Cardiac fibroblast (primary cell): ENCODE measurements around the gene LRRN2.
"Not testable (repeated sequence)": the region's sequence is repeated elsewhere in the genome, so short reads cannot be mapped to it uniquely, and the experiment has no call there.

ENCODE experiments used
- DNase-seq, 2 donors: peaks; one replicate each; pipeline versions ENCODE4 v3.0.0 to v3.0.0-alpha.2; 2010; ENCODE audit warnings: low read depth in 2 of 2
- H3K4me3 ChIP-seq, 2 donors: replicated peaks in 1 of 2; 1 replicate in 1 of 2; 2 replicates in 1 of 2; pipeline ENCODE4 v1.5.1; 2011; ENCODE audit warnings: low read depth in 2 of 2, low read length in 2 of 2, mild to moderate bottlenecking in 2 of 2, moderate library complexity in 1 of 2
- TF ChIP-seq, protein P1 (sequence below): IDR thresholded peaks from one replicate; pipeline ENCODE4 v1.5.1; 2011; ENCODE audit warnings: low read depth, mild to moderate bottlenecking, low read length, inconsistent platforms

The LRRN2 gene

DNA sequence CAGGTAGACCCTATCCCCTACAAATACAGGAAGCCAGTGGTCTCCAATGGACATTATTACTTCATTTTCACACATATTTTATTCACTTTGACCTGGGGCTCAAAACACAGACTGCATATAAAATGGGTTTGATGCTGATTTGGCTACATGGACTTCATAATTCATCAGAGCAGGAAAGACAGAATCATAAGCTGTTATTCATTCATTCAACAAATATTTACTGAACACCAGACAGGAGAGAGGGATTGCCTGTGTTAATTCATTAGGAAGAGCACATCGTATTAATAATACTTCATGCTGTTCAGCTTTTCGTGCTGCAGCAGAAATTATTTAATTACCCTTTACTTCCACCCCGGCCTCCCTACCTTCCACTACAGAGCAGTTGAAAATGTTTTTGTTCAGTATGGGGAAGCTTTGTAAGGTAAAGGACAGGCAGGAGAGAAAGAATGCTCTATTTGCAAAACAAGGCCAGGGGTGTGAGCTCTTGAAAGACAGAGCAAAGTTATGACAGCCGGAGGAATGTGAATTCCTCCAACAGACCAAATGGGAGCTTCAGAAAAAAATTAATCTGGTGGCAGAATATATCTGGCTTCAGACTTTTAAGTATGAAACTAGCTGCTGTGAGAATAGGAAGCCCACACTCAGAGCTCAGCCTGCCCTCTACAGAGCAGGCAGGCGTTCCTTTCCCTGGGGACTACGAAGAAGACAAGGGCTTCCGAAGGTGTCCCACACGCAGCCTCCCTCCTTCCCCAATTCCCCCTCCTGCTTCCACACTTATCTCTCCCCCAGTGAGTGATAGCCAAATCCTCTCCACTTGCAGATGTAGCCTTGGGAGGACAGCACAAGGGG lies 111.3 kb downstream of the LRRN2 start:
- DNase-seq: no peak
- TF ChIP-seq, protein P1, sequence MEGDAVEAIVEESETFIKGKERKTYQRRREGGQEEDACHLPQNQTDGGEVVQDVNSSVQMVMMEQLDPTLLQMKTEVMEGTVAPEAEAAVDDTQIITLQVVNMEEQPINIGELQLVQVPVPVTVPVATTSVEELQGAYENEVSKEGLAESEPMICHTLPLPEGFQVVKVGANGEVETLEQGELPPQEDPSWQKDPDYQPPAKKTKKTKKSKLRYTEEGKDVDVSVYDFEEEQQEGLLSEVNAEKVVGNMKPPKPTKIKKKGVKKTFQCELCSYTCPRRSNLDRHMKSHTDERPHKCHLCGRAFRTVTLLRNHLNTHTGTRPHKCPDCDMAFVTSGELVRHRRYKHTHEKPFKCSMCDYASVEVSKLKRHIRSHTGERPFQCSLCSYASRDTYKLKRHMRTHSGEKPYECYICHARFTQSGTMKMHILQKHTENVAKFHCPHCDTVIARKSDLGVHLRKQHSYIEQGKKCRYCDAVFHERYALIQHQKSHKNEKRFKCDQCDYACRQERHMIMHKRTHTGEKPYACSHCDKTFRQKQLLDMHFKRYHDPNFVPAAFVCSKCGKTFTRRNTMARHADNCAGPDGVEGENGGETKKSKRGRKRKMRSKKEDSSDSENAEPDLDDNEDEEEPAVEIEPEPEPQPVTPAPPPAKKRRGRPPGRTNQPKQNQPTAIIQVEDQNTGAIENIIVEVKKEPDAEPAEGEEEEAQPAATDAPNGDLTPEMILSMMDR: no peak
- H3K4me3 ChIP-seq: no peak overlapping the region

DNA sequence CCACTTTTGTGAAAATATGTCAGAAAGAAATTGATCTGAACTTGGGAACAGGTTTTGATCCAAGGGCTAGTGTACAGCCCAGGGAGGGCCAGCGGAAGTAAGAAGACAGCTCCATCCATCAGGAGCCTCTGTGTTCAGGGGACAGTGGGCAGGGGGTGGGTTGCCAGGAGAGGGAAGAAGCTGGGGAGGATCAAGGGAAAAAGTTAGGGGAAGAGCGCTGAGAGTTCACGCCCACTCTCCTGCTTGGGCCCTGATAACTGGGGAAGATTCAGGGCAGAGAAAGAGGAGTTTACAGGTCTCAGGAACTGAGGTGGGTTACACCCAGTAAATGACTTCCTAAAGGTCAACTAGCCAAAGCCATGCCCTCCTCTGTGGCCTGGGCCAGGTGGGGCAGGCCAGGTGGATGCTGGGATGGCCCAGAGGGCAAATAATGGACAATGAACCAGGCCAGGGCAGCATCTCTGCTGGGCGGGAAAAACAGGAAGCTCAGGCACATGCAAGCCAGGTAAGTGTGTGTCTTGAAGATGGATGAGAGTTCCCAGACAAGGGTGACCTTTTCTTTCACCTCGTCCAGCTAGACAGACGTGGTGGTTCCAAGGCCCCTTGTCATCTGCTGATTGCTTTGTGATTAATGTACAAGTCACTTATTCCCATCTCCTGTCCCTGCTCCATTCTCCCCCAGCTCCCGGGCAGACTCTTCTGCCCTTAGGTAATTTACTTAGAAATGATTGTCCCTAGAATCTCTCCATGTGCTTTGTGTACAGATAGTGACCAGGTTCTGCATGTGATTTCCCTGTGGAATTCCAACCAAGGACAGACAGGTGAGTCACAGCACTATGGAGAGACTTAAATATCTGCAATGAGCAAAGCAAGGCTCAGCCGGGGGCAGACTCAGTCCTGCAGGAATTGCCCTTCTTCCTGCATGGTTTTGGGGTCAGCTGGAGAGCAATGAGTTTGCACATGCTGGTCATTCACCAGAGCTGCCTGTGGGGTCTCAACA lies 112.3 kb downstream of the LRRN2 start:
- H3K4me3 ChIP-seq: no peak overlapping the region
- TF ChIP-seq, protein P1: no peak
- peak in 1 of 2 donors; percentile 32 for DNase-seq

DNA sequence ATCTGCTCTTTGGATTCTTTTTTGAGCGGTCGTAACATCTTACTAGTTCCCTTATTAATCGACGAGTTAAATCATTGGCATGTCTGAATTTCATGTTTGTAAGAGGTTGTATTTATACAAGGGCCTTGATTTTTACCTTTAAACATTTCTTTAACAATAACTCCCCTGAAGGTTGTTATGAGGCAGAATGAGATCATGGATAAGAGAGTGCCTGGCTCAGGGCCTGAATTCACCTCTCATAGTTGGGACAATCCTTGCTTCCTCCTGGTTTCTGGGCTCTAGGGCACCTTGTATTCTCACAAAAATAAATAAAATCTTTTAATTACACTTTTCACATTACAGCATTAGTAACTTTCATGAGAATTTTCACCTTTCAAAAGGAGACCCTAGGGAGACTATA lies 113.9 kb downstream of the LRRN2 start:
- DNase-seq: no peak
- TF ChIP-seq, protein P1: no peak

DNA sequence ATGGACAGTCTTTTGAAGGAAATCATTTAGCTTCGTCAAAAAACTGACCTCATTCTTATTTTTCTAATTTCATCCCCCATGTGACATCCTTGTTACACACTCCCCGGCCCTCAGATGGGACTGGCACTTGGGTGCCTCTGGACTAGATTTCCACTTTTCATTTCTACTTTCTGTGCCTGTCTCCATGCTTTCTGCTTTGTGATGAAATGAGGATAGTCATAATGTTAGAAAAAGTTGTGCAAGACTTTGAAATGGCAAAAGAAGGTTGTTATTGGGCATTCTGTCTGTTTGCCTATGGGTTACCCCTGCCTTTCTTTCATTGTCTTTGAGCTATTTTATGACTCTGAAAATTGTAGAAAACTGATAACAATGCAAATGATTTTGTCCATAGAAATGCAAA lies 114.4 kb downstream of the LRRN2 start:
- TF ChIP-seq, protein P1: no peak
- DNase-seq: no peak

More for the DNA sequence above, 113.9 kb downstream of the LRRN2 start:
- H3K4me3 ChIP-seq: no peak overlapping the region

DNA sequence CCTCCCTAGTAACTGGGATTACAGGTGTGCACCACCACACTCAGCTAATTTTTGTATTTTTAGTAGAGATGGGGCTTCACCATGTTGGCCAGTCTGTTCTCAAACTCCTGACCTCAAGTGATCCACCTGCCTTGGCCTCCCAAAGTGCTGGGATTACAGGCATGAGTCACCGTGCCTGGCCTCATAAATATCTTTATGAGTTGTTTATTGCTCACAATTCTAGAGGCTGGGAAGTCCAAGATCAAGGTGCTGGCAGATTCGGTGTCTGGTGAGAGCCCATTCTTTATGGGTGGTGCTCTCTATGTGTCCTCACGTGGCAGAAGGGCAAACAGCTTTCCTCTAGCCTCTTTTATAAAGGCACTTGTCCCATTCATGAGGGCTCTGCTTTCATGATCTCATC lies 115.5 kb downstream of the LRRN2 start:
- H3K4me3 ChIP-seq, DNase-seq: not testable (repeated sequence)

More for the DNA sequence above, 114.4 kb downstream of the LRRN2 start:
- no peak overlapping the region for H3K4me3 ChIP-seq

DNA sequence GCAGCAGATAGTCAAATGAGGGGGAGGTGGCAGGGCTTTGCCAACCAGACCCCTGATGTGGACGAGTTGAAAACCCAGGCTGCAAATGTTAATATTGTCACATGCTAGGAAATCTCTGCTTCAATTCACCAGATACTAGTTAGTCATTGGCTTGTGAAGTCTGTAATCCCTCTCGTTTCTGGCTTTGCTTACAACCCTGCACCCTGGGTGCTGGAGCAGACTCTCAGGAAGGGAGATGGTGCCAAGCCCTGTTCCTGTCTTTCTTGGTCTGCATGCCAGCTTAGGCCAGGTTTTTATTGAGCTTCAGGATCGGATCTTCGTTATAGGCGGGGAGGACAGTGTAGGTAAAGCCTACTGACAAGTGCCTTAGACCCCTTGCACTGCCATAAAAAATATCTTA lies 116.1 kb downstream of the LRRN2 start:
- H3K4me3 ChIP-seq: no peak overlapping the region
- DNase-seq: no peak
- TF ChIP-seq, protein P1: no peak
